DMS53 (cell line): ENCODE measurements around the gene IGSF23.
"Not testable (repeated sequence)": the region's sequence is repeated elsewhere in the genome, so short reads cannot be mapped to it uniquely, and the experiment has no call there.

Experiments used
- DNase-seq: peaks from one replicate; lab custom pipeline; 2025; lab: John Stamatoyannopoulos, UW

IGSF23 gene

DNA sequence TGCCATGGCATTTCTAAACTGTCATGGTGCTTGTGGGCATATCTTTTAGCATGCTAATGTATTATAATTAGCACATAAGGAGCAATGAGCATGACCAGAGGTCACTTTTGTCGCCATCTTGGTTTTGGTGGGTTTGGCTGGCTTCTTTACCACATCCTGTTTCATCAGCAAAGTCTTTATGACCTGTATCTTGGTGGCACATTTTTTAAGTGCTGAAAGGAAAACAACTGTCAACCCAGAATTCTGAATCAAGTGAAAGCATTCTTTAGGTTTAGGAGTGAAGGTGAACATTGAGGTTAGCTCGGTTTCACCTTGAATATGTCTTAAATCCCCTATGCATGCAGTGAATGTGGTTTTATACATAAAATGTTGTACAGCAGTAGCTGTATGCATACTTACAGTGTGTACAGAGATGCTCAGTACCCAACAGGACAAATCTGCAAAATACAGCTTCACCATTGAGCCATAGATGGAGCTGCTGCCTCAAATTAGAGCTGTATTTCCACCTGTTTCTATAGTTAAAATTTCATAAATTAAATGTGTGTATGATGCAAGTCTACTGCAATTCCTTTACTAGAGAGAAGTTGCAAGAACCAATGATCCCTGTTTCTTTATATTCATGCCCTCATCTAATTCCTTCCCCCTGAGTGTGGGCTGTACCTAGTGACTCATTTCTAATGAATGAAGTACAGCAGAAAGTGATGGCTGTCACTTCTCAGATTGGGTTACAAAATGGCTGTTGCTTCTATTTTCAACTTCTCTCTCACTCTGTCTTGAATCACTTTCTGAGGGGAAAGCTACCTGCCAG is 25.2 kb upstream of the IGSF23 start:
- peak; percentile 37 for DNase-seq

DNA sequence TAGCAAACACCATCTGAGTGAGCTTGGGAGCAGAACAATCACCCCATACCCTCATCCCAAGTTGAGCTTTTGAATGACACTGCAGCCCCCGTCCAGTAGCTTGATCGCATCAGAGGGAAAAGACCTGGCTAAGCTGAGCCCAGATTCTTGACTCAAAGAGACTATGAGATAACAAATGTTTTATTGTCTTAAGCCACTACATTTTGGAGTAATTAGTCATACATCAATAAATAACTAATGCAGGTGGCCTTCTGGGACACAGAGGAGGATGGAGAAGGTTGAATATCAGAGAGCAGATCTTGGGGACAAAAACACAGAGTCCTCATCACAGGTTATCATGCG is 24.6 kb upstream of the IGSF23 start:
- no peak for DNase-seq

DNA sequence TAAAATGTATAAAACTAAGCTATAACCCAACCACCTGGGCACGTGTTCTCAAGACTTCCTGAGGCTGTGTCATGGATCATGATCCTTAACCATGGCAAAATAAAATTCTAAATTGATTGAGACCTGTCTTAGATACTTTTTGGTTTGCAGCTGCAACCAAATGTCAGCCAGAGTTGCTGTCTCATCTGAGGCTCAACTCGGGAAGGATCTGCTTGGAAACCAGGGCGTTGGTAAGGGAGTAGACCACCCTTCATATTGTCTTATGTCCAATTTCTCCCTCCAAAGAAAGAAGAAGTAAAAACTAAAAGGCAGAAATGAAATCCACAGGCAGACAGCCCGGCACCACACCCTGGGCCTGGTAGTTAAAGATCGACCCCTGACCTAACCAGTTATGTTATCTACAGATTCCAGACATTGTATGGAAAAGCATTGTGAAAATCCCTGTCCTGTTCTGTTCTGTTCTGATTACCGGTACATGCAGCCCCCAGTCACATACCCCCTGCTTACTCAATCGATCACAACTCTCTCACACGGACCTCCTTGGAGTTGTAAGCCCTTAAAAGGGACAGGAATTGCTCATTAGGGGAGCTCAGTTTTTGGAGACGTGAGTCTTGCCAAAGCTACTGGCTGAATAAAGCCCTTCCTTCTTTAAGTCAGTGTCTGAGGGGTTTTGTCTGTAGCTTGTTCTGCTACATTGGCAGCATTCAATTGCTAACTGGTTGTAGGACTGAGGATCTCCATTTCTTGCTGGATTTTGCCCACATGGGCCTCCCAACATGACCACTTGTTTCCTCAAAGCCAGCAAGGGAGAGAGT is 22.9 kb upstream of the IGSF23 start:
- no peak for DNase-seq

DNA sequence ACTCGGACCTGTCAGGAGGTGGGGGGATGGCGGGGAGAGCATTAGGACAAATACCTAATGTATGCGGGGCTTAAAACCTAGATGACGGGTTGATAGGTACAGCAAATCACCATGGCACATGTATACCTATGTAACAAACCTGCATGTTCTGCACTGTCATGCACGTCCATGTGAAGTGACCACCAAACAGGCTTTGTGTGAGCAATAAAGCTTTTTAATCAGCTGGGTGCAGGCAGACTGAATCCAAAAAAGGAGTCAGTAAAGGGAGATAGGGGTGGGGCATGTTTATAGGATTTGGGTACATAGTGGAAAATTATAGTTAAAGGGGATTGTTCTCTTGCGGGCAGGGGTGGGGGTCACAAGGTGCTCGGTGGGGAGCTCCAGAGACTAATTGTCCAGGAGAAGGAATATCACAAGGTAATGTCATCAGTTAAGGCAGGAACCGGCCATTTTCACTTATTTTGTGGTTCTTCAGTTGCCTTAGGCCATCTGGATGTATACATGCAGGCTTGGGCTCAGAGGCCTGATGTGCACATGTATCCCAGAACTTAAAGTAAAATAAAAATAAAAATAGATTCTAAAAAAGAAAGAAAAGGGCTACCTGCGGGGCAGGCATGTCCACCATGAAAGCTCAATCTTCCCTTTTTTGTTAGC is 21.9 kb upstream of the IGSF23 start:
- not testable (repeated sequence) for DNase-seq

DNA sequence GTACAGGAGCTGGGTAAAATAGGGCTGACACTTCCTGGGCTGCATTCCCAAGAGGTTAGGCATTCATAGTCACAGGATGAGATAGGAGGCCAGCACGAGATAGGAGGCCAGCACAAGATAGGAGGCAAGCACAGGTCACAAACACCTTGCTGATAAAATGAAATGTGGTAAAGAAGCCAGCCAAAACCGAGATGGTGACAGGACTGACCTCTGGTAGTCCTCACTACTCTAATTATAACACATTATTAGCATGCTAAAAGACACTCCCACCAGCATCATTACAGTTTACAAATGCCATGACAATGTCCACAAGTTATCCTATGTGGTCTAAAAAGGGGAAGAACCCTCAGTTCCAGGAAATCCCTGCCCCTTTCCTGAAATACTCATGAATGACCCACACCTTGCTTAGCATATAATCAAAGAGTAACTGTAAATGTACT is 20.9 kb upstream of the IGSF23 start:
- no peak for DNase-seq

DNA sequence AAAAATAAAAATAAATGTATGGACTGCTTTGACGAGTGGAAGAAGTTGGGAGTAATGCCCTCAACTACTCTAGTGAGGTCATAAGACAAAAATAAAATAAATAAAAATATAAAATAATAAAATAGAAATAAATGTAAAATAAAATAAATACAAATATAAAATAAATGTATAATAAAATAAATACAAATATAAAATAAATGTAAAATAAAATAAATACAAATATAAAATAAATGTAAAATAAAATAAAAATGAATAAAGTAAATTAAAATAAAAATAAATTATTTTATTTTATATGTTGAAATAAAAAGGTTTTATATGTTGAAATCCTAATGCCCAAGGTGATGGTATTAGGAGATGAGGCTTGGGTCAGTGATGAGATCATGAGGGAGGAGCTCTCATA is 20.1 kb upstream of the IGSF23 start:
- no peak for DNase-seq

DNA sequence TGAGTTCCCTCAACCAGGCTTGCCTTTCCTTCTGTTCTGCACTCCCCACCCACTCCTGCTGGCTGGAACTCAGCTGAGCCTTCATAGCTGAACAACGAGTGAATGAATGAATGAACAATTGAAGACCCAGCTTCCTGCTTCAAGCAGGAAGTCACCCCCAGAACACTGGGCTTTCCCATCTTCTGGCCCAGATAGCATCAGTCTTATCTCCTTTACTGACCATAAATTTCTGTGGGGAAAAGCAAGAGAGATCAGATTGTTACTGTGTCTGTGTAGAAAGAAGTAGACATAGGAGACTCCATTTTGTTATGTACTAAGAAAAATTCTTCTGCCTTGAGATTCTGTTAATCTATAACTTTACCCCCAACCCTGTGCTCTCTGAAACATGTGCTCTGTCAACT is 19.5 kb upstream of the IGSF23 start:
- DNase-seq: not testable (repeated sequence)

DNA sequence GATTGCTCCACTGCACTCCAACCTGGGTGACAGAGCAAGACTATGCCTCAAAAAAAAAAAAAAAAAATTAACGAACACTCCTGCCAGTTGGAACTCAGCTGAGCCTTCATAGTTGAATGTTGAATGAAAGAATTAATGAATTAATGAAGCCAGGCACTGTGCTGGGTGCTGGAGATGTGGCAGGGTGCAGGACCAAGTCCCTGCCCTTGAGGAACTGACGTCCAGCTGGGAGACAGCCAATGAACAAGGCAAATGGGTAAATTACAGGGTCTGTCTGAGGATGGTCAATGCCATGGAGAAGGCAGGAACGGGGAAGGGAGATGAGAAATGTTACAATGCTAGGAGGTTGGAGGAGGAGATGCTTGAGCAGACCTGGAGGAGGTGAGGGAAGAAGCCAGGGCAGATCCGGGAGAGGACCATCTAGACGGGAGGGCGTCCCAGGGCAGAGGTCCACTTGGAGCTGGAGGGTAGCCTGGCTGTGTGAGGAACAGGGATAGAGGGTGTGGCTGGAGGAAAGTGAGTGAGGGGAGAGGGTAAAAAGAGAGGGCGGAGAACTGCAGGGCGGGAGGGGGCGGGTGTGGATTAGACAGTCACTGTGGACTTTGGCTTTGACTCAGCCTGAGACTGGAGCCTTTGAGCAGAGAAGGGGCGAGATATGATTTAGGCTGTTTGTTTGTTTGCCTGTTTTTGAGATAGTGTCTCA is 16.8 kb upstream of the IGSF23 start:
- no peak for DNase-seq

DNA sequence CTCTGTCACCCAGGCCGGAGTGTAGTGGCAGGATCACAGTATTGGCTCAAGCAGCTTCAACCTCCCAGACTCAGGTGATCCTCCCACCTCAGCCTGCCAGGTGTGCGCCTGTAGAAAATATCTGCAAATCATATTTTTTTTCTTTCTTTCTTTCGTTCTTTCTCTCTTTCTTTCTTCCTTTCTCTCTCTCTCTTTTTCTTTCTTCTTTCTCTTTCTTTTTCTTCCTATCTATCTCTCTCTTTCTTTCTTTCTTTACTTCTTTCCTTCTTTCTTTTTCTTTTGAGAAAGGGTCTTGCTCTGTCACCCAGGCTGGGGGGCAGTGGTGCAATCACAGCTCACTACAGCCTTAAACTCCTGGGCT is 16.3 kb upstream of the IGSF23 start:
- DNase-seq: no peak

DNA sequence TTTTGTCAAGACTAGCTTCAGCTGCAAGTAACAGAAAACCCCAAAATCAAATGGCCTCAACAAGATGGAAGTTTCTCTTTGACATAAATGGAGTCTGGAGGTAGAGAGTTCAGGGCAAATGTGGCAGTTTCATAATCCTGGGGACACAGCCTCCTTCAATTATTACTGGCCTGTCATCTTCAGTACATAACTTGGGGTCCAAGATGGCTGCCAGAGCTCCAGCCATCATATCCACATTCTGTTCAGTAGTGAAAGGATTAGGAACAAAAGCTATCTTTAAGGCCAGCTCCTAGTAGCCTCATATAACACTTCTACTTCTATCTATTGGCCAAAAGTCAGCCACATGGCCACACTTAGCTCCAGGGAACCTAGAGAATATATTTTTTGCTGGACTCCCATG is 15.0 kb upstream of the IGSF23 start:
- DNase-seq: no peak

DNA sequence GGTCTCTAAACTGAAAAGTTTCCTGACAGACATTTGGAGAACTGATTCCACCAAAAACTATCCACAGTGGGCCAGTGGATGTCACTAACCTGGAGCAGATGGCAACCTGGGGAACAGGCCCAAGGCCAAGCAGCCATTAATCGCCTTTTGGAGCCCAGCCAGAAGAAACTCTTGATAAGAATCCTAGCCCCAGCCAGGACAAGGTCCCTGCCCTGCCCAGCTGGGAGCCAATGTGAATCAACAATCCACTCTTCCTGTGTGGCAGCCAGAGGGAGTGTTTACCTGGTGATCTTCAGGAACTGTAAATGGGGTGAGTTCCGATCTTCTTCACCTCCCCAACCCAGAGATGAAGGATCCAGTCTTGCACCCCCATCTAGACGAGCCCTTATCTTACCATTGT is 14.5 kb upstream of the IGSF23 start:
- no peak for DNase-seq

DNA sequence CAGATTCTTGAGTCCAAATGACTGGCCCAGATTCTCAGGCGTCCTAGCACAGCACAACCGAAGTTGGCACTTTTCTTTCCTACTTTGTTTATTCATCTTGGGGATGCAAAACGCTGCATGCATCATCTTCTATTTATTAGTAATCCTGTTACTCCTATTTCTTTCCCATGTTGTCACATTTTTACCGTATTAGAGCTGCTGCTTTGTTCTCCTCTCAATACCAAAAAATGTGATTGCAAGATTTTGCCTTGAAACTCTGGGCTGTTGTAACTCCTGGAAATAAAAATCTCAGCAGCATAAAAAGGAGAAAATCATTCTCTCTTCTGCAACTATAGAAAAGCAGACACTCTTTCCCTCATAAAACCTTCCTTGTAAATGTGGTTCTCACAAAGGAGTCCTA is 12.9 kb upstream of the IGSF23 start:
- no peak for DNase-seq

DNA sequence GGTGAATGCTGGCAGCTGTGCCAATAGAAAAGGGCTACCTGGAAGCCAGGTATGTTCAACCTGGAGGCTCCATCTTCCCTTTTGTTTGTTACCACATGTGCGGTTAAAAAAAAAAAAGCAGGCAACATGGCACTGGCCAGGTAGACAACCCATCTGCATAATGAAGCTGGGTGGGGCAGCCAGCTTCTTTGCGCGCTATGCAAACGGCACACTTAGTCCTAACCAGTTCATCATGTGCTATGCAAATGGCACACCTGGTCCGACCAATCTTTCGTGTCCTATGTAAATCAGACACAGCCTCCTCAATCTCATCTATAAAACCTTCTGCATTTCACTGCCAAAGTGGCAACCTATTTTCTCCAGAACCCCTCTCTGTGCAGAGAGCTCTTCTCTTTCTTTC is 11.3 kb upstream of the IGSF23 start:
- DNase-seq: peak; percentile 68

DNA sequence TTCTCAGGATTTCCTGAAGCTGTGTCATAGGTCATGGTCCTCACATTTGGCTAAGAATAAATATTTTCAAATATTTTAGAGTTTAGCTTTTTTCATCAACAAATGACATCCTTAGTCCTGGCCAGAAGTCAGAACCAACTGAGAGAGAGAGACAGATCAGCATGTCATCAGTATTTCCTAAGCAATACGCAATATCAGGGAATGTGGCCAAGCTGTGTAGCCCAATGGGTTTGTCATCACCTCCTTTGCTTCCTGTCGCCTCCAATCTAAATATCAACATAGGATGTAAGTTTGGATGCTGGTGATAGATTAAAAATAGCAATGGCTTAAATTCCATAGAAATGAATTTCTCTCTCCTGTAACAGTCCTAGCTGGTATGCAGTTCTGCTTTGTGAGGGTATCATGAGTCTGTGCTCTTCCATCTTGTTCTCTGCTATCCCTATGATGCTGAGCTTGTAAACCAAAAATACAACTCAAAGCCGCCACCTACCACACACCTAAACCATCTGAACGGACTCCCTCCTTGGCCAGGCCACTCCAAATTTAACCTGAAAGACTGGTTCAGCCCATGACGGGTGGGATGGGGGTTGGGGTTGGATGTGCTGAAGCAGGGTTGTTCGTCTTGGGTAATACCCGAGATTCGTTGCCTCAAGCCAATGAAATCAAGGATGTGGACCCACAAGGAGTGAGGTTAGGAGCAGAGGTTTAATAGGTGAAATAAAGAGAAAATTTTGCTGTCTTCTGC is 10.0 kb upstream of the IGSF23 start:
- DNase-seq: no peak

DNA sequence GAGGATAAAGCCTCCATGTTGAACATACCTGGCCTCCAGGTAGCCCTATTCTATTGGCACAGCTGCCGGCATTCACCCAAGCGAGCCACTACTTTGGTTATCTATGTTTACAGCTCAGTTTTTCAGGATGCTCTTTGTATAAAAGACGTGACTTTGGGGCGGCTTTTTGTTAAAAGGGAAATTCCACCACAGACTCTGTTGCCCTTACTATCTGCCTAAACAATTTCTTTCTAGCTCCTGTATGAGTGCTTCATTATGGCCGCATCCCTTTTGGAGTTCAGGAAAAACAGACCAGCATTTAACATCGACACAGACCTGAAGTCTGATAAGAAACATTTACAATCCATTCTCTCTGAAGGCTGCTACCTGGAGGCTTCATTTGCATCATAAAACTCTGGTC is 9.1 kb upstream of the IGSF23 start:
- DNase-seq: no peak

DNA sequence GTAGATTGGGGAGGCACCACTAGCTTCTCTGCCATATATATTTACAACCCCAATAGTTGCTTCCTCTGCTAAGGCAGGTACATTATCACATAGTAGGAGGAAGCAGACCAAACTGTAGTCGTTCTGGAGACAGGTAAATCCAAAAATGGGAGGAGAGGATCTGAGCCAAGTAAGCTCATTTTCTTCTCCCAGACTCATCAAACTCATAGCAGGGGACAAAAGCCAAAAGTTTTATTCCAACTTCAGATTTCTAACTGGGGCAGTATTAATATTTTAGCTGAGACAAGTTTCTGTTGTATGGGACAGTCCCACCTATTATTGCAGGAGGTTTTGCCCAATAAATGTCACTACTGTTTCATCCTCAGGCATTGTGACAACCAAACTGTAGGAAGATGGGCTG is 7.8 kb upstream of the IGSF23 start:
- DNase-seq: no peak

DNA sequence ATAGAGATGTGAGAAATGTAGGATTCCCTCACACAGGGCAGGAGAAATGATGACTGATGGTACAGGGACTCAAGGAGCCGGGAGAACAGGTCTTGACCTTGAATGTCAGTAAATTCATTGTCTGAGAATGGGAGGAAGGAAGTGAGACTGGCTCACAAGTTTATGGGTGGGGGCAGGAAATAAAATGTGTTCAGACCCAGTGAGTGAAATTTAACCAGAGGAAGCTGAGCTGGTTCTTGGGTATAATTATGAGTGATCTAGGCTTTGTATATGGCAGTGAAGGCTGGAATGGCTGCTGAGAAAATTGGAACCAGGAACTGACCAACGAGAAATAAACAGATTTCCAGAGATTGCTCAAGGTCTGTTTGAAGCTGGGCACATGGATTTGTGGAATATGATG is 6.3 kb upstream of the IGSF23 start:
- DNase-seq: no peak

DNA sequence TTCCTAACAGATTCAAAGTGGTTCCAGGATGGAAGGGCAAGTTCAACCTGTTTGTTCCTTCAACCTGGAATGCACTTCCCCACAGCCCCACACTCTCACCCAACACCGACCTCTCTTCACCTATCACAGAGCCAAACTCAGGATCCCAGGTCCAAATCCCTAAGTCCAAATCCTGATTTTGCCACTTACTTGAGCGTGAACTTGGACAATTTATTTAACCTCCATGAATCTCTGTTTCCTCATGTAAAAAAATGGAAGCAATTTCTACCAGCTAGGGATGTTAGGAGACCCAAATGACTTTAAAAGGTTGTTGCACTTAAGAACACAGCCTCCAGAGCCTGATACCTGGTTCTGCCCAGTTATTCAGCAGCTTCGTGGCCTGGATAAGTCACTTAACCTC is 5.4 kb upstream of the IGSF23 start:
- DNase-seq: no peak

DNA sequence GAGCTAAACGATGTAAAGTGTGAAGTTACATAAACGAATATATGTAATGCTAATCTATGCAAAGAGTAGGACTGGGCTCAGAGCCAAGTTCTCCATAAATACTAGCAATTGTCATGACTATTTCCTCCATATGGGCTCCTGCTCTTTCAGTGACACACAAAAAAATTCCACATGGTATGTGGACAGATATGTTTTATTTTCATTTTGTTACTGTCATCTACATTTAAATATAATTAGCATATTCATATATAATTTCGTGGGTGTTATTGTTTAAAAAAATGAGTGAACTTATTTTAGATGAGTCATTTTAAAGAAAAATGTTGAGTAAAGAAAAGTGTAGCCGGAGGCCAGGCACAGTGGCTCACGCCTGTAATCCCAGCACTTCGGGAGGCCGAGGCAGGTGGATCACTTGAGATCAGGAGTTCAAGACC is 5.0 kb upstream of the IGSF23 start:
- DNase-seq: peak; percentile 55

DNA sequence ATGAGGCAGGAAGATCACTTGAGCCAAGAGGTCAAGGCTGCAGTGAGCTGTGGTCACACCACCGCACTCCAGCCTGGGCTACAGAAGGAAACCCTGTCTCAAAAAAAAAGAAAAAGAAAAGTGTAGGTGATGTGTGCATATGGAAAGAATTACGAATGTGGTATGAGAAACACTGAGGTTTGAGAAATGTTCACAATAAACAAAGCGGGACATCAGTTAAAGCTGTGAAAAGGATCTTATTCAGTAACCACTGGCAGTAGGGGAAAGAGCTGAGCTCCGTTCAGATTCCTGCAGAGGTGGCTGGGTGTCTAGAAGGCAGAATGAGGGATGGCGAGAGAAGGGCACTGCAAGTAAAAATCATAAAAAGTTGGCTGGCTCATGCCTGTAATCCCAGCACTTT is 4.1 kb upstream of the IGSF23 start:
- no peak for DNase-seq

DNA sequence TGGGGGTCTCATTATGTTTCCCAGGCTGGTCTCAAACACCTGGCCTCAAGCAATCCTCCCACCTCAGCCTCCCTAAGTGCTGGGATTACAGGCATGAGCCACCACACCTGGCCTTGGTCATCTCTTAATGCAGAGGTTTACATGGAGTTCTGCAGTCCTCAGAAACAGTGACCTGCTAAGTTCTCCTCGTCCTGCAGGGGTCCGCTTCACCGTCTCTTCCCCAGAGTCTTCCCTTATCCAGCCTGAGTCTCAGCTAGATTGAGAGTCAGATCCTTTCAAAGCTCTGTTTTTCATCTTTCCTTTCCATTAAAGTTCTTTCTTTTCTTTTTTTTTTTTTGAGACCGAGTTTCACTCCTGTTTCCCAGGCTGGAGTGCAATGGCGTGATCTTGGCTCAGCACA is 2.9 kb upstream of the IGSF23 start:
- DNase-seq: peak; percentile 50

DNA sequence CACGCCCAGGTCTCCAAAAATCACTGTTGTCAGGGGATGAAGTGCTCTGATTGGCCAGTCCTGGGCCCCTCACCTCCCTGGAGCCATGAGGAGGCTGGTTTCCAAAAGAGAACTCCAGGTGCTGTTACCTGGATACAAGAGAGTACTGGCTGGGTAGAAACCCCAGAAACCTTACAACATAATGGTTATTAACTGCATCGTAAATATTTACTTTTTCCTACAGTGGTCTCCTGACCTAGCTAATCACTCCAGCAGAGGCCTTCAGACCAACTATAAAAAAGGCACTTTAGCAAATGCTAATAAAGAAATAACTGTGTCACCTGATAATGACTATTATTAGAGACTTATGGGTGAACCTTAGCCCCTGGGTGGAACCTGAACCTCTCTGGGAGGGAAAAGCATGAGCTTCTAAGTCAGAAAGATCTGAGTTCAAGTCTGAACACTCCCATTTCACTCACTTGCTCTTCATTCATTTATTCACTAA is 1.5 kb upstream of the IGSF23 start:
- peak; percentile 63 for DNase-seq
